Immature natural killer cell (primary cell): Measurements from ENCODE around the gene TCHP. TPM values are rescaled to one million over a fixed set of nuclear protein-coding genes. Genes with fewer than 3 reads are reported as not detected.
A peak's percentile ranks its signal among the peaks of the same experiment; 100 is the strongest.
"Not testable (repeated sequence)": the region's sequence is repeated elsewhere in the genome, so short reads cannot be mapped to it uniquely, and the experiment has no call there.

Experiments used
- DNase-seq, 3 donors: peaks; one replicate each; pipeline ENCODE4 v3.0.0; 2022; ENCODE audit warnings: mixed read lengths in 1 of 3
- H3K27ac Mint-ChIP-seq, 6 donors: one replicate each; pipeline ENCODE4 v1.8.0; 2020; ENCODE audit warnings: mixed read lengths in 6 of 6, mild to moderate bottlenecking in 5 of 6, inconsistent platforms in 4 of 6, moderate library complexity in 3 of 6
- H3K27me3 Mint-ChIP-seq, 3 donors: one replicate each; pipeline ENCODE4 v1.8.0; 2020 to 2021; ENCODE audit warnings: low read depth in 3 of 3, mild to moderate bottlenecking in 3 of 3, mixed read lengths in 3 of 3, moderate library complexity in 3 of 3, inconsistent platforms in 1 of 3
- H3K36me3 Mint-ChIP-seq, 3 donors: one replicate each; pipeline ENCODE4 v1.8.0; 2020; ENCODE audit warnings: mixed read lengths in 3 of 3, inconsistent platforms in 2 of 3, mild to moderate bottlenecking in 2 of 3
- H3K4me1 Mint-ChIP-seq, 2 donors: one replicate each; pipeline ENCODE4 v1.8.0; 2020; ENCODE audit warnings: inconsistent platforms in 2 of 2, mild to moderate bottlenecking in 2 of 2, mixed read lengths in 2 of 2, moderate library complexity in 1 of 2
- H3K4me3 Mint-ChIP-seq, 5 donors: one replicate each; pipeline ENCODE4 v1.8.0; 2020; ENCODE audit warnings: mild to moderate bottlenecking in 5 of 5, mixed read lengths in 5 of 5, inconsistent platforms in 3 of 5, moderate library complexity in 3 of 5
- H3K9me3 Mint-ChIP-seq, 6 donors: one replicate each; pipeline ENCODE4 v1.8.0; 2020; ENCODE audit warnings: mild to moderate bottlenecking in 6 of 6, mixed read lengths in 6 of 6, inconsistent platforms in 4 of 6, moderate library complexity in 3 of 6
- polyA plus RNA-seq, 3 donors: library from polyadenylated mRNA; unstranded; fragments of 300-500 nt; fragmentation: Illumina TruSeq; gene quantifications; one replicate each; pipeline ENCODE4 v1.2.3, GENCODE V29; 2021

The TCHP gene, protein sequence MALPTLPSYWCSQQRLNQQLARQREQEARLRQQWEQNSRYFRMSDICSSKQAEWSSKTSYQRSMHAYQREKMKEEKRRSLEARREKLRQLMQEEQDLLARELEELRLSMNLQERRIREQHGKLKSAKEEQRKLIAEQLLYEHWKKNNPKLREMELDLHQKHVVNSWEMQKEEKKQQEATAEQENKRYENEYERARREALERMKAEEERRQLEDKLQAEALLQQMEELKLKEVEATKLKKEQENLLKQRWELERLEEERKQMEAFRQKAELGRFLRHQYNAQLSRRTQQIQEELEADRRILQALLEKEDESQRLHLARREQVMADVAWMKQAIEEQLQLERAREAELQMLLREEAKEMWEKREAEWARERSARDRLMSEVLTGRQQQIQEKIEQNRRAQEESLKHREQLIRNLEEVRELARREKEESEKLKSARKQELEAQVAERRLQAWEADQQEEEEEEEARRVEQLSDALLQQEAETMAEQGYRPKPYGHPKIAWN
- polyA plus RNA-seq, result 10 to 100 TPM in 1 of 3 donors, 1 to 10 TPM in 2; 2.9 to 22.8 (median 9.1) TPM

DNA sequence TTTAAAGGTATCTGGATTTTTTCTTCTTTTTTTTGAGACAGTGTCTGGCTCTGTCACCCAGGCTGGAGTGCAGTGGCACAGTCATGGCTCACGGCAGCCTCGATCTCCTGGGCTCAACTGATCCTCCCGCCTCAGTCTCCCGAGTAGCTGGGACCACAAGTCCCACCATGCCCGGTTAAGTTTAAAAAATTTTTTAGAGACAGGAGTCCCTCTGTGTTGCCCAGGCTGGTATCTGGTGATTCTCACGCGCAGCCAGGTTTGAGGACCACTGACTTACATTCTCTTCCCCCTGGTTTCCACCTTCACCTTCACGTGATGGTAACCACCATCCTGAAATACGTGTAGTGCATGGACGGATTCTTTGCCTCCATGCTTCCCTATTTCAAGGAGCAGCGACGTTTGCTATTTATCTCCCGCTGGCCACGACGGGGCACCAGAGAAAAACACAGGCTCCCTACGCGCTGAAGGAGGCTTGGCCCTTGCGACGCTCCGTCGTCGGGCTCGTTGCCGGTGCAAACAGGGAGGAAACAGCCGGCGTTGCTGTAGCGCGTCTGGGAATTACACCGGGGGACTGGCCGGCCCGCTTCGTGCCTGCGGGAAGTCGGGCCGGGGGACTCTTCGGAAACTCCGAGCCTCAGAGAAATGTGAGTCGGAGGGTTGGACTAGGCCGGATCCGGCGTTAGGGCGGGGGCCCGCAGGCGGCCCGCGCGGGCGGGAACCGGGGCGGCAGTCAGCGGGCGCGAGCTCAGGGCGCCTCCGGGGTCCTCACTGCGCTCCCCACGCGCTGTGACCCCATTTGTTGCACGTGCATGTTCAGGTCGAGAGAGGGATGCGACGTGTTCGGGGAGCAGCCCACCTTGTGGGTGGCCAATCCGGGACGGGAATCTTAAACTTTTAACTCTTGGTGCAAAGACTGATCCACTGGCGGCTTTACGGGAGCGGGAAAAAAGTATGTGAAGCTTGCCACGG is at the start of gene TCHP:
Gene TCHP (plus strand): TSS at position 492 of the 969 bp plus-strand sequence. CDS start 2,753 bp downstream, outside the sequence.
- peaks cover 27 to 36% of the 10 kb centered on the region in 2 donors for H3K4me1 Mint-ChIP-seq
- H3K27me3 Mint-ChIP-seq, result peaks cover 0 to 5% (median 5%) of the 10 kb centered on the region in 3 donors
- peaks cover 9 to 14% (median 13%) of the 10 kb centered on the region in 3 donors for H3K36me3 Mint-ChIP-seq
- DNase-seq, result peak; percentile 75 to 77 (median 75)
- no peaks in the 10 kb centered on the region for H3K9me3 Mint-ChIP-seq
- H3K4me3 Mint-ChIP-seq, result peak within 1 kb of the TSS; percentile 91 to 99 (median 92)
- peak within 1 kb of the TSS; percentile 90 to 100 (median 97) for H3K27ac Mint-ChIP-seq

DNA sequence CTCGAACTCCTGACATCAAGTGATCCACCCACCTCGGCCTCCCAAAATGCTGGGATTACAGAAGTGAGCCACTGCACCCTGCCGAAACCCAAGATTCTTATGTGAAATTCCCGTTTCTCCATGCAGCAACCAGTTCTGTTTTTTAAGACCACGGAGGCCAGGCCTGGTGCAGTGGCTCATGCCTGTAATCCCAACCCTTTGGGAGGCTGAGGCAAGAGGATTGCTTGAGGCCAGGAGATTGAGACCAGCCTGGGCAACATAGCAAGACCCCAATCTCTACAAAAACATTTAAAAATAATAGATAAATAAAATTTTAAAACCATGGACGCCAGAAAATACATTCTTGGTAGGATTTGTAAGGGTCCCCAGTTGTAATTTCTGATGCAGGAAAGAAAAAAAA is 49.6 kb upstream of the TCHP start:
- not testable (repeated sequence) for H3K27me3 Mint-ChIP-seq, H3K9me3 Mint-ChIP-seq, H3K27ac Mint-ChIP-seq, H3K4me3 Mint-ChIP-seq, DNase-seq
- Mint-ChIP-seq H3K36me3 (peaks cover 4 to 16% (median 10%) of the 10 kb centered on the region in 3 donors), H3K4me1 (peaks cover 14% of the 10 kb centered on the region in 2 donors)

DNA sequence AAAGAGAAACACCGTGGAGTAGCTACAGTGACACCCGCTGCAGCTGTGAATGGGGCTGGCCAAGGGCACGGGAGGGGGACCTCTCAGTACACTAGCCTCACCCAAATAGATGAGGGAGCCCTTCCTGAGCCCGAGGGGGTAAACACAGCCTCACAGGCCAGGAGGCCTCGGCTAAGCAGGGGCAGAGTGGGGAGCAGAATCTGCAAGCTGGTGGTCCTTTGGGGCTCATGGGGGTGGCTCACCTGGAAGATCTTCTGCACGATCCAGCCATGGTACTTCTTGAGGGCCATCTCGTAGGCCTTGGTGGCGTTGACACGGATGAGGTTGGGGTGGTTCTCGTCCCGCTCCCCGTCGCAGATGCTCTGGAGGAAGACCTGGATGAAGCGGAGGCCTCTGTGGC is 44.7 kb upstream of the TCHP start:
- Mint-ChIP-seq H3K4me3 (no peak overlapping the region), H3K27me3 (no peaks in the 10 kb centered on the region), H3K4me1 (peaks cover 18 to 21% of the 10 kb centered on the region in 2 donors), H3K9me3 (no peaks in the 10 kb centered on the region), H3K36me3 (peaks cover 4 to 18% (median 13%) of the 10 kb centered on the region in 3 donors), H3K27ac (peak overlapping the region in 1 of 6 donors; percentile 14)
- no peak for DNase-seq

DNA sequence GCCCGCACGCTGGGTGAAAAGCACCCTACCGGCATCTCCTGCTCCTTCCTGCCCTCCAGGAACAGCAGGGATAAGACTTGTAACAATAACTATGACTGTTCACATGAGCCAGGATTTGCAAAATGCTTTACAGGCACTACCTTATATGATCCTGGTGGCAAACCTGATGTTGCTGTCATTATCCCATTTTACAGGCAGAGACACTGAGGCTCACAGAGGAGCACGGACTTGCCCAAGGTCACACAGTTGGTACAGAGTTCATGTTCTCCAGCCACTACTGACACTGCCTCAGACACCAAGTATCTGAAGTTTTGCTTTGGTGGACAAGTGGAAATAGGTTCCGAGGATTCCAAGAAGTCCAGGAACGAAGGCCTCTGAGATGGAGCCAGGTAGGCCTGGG is 42.4 kb upstream of the TCHP start:
- DNase-seq, result no peak
- Mint-ChIP-seq H3K4me1 (peaks cover 27 to 28% of the 10 kb centered on the region in 2 donors), H3K27ac (peak overlapping the region in 4 of 6 donors; percentile 17 to 56 (median 44)), H3K9me3 (no peaks in the 10 kb centered on the region), H3K4me3 (no peak overlapping the region), H3K36me3 (peaks cover 0 to 12% (median 8%) of the 10 kb centered on the region in 3 donors), H3K27me3 (no peaks in the 10 kb centered on the region)

DNA sequence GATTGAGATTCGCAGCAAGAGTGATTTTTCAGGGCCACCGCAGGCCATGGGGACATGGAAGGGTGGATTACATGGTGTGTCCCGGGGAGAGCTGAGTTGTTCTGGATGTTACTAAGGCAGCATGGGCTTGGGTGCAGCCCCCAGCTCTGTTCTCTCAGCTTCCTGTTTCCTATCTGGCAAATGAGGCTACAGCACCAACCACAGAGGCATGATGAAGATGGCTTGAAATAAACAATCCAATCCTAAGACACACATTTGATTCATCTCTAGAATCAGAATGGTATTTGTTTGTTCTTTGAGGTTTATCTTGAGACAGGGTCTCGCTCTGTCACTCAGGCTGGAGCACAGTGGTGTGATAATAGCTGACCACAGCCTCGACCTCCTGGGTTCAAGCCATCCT is 41.3 kb upstream of the TCHP start:
- no peak for DNase-seq
- H3K27me3 Mint-ChIP-seq, result no peaks in the 10 kb centered on the region
- H3K4me3 Mint-ChIP-seq, result no peak overlapping the region
- peaks cover 29 to 31% of the 10 kb centered on the region in 2 donors for H3K4me1 Mint-ChIP-seq
- H3K36me3 Mint-ChIP-seq, result peaks cover 0 to 7% (median 3%) of the 10 kb centered on the region in 3 donors
- H3K27ac Mint-ChIP-seq, result peak overlapping the region in 4 of 6 donors; percentile 56 to 76 (median 61)
- no peaks in the 10 kb centered on the region for H3K9me3 Mint-ChIP-seq

DNA sequence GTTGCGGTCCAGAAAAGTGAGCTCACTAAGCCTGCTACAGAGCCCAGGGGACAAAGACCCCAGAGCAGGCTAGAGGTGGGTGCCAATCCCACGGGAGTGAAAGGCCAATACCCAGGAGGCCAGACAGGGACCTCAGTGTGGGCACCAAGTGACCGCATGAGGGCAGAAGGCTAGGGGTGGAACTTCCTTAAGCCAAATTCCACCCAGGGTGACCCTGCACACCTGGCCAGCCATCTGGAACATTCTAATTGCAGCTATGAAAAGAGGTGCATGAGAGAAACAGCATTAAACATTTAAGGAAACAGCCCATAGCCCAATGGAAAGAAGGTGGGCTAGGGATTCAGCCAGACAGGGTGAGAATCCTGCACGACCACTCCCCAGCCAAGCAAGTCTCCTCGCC is 39.1 kb upstream of the TCHP start:
- Mint-ChIP-seq H3K27me3 (no peaks in the 10 kb centered on the region), H3K4me3 (no peak overlapping the region), H3K9me3 (no peaks in the 10 kb centered on the region), H3K27ac (peak overlapping the region in 3 of 6 donors; percentile 18 to 59 (median 57)), H3K4me1 (peaks cover 49 to 53% of the 10 kb centered on the region in 2 donors), H3K36me3 (peaks cover 0 to 7% (median 3%) of the 10 kb centered on the region in 3 donors)
- DNase-seq, result no peak

DNA sequence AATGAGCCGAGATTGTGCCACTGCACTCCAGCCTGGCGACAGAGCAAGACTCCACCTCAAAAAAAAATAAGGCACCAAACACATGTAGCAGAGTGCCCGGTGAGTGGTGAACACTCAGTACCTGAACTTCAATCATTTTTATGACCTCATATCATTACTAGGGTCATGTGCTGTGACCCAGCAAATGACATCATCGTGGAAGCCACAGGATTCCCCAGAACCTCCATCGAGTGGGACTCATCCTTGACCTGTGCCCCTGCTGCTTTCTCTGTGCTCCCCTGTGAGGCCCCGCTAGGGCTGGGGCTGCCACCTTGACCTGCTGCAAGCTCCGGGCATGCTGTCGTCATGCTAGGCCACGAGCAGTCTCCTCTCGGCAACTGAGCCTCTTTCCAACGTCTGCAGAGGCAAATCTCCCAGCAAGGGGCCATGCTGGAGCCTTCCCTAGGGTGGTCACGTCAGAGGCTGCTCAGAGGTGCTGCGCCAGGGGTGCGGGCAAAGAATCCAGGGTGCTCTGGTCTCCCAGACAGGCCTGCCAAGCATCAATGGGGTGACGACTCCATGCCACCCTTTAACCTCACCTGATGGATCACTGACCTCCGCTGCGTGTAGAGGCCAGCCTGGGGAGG is 38.3 kb upstream of the TCHP start:
- Mint-ChIP-seq H3K27me3 (no peaks in the 10 kb centered on the region), H3K27ac (peak overlapping the region in 2 of 6 donors; percentile 55 to 57), H3K36me3 (peaks cover 0 to 7% (median 3%) of the 10 kb centered on the region in 3 donors), H3K4me1 (peaks cover 57 to 58% of the 10 kb centered on the region in 2 donors), H3K4me3 (no peak overlapping the region), H3K9me3 (no peaks in the 10 kb centered on the region)
- no peak for DNase-seq

DNA sequence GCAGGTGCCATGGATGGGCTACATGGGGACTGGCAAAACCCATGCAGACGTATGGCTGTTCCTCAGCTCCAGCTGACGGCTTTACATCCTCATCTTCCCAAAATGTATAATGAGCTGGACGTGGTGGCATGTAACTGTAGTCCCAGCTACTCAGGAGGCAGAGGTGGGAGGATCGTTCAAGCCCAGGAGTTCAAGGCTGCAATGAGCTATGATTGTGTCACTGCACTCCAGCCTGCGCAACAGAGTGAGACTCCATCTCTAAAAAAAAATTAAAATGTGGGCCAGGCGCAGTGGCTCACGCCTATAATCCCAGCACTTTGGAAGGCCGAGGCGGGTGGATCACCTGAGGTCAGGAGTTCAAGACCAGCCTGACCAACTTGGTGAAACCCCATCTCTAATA is 37.6 kb upstream of the TCHP start:
- peak overlapping the region in 4 of 6 donors; percentile 30 to 64 (median 56) for H3K27ac Mint-ChIP-seq
- not testable (repeated sequence) for H3K27me3 Mint-ChIP-seq
- H3K4me1 Mint-ChIP-seq, result peaks cover 60 to 62% of the 10 kb centered on the region in 2 donors

DNA sequence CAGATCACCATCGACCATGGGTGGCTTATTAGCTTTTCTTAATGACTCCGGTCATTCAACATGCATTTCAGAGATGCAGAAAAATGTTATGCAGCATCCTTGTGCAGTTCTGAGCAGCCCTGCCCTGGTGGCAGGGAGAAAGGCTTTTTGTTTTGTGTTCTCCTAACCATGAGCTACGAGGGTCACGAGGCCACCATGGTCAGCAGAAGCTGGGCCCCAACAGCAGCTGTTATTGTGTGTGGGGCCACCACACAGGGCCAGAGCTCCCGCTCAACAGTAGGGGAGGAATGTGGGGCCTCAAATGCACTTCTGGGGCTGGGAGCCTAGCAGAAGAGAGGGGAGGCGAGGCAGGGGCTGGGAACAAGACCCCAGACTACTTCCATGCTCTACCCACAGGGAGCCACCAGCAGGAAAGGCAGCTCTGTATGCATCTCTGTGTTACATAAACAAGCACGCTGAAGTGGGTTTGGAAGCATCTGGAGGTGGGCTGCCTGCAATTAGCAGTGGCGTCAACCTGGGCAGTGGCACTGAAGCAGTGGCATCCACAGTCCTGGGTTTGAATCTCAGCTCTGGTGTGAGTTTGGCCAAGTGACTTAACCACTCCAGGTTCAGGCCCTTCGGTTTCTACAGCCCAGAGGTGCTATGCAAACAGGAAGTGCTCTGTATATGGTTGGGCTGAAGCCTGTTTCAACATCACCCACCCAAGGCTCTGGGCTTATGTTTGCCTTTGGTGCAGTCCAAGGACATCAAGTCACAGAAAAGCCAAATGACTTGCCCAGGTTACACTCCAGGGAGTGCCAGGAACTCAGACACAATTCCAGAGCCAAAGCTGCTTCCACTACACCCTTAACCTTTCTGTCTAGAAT is 36.0 kb upstream of the TCHP start:
- Mint-ChIP-seq H3K27ac (peak overlapping the region; percentile 71 to 95 (median 92)), H3K4me1 (peaks cover 60 to 62% of the 10 kb centered on the region in 2 donors), H3K9me3 (no peaks in the 10 kb centered on the region), H3K4me3 (peak overlapping the region; percentile 72 to 82 (median 74)), H3K36me3 (peaks cover 0 to 8% (median 6%) of the 10 kb centered on the region in 3 donors), H3K27me3 (no peaks in the 10 kb centered on the region)
- DNase-seq, result peak; percentile 39 to 53 (median 53)

More for the DNA sequence above, 37.6 kb upstream of the TCHP start:
- H3K4me3 Mint-ChIP-seq, DNase-seq, H3K36me3 Mint-ChIP-seq, H3K9me3 Mint-ChIP-seq: not testable (repeated sequence)

DNA sequence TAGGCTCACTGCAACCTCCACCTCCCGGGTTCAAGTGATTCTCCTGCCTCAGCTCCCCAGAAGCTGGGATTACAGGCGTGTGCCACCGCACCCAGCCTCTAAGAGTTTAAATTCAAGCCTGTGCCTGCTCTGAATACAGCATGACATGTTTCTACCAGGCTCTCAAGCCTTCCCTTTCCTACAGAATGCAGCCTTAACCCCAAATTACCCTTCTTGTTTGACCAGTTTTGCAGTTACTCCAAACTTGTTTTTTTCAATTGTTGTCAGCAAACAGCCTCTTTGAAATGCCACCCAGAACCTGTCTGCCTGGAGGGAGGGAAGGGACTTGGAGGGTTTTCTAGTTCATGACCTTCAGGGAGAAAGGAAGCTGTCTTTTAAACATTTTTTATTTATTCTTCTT is 35.2 kb upstream of the TCHP start:
- Mint-ChIP-seq H3K27me3 (no peaks in the 10 kb centered on the region), H3K27ac (peak overlapping the region; percentile 71 to 94 (median 92)), H3K36me3 (peaks cover 0 to 8% (median 6%) of the 10 kb centered on the region in 3 donors), H3K9me3 (no peaks in the 10 kb centered on the region), H3K4me1 (peaks cover 60 to 64% of the 10 kb centered on the region in 2 donors), H3K4me3 (peak overlapping the region in 4 of 5 donors; percentile 50 to 82 (median 60))
- DNase-seq, result no peak

DNA sequence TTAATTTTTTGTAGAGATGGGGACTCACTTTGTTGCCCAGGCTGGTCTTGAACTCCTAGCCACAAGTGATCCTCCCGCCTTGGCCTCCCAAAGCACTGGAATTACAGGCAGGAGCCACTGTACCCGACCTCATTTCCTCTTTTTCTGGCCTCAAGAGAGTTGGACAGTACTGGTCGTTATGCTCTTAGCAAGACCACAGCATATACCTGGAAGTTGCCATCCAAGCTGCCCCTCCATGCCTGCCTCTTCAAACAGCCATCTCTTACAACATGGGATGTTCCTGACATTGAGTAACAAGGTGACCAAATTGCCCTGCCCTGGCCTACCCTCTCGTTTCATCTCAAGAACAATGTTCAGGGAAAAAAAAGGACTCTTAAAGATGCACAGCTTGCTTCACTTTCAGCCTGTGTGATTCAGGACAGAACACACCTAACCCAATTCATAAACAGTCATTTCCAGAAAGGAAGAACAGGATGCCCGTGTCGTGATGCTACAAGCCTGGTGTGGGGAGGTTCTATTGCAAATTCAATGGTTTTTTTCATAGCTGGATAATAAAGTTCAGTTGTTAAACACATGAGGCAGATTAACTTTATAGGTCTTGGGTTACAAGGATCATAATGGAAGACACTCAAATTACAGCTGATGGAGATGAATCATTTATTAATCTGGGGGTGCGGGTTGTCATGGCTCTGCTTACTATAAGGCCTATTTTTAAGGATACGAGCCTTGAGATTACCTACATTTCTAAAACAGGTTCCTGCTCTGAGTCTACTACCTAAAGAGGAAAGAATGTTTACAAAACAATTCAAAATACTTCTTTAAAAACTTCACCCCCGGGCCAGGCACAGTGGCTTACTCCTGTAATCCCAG is 31.7 kb upstream of the TCHP start:
- peak overlapping the region in 1 of 5 donors; percentile 22 for H3K4me3 Mint-ChIP-seq
- peaks cover 0 to 2% (median 0%) of the 10 kb centered on the region in 3 donors for H3K27me3 Mint-ChIP-seq

More for the DNA sequence above, 31.7 kb upstream of the TCHP start:
- peaks cover 53 to 61% of the 10 kb centered on the region in 2 donors for H3K4me1 Mint-ChIP-seq
- peaks cover 8 to 9% (median 8%) of the 10 kb centered on the region in 3 donors for H3K36me3 Mint-ChIP-seq
- no peak for DNase-seq
- peak overlapping the region; percentile 5 to 64 (median 34) for H3K27ac Mint-ChIP-seq
- H3K9me3 Mint-ChIP-seq, result no peaks in the 10 kb centered on the region
